ENCODE results near the gene KDM6B. TPM values are rescaled to one million over a fixed set of nuclear protein-coding genes. Genes with fewer than 3 reads are reported as not detected.

The KDM6B gene
- total and polyA plus RNA-seq, 9 of the 15 experiments (the other 6 are each of a cell fraction or from before 2014, with no cell fraction given), result 0.01 to 22.9 (median 2.2) TPM

- POLR2A ChIA-PET, result interaction anchor here (1.1 kb wide), 1 partner anchor 16 kb away, joined by 4 read pairs; no protein-coding TSS in a partner anchor
- no peaks in the 10 kb centered on the region for H3K9me1 ChIP-seq (ENCODE audit: control insufficient read depth, insufficient read depth, low read length)
- no peak overlapping the region for H3K4me3 ChIP-seq
- in situ Hi-C loops (cut with MboI), result no loop called here
- H3K27ac ChIP-seq (ENCODE audit: extremely low read depth, low read depth, low read length), result no peak overlapping the region
- no peak for FAIRE-seq
- intact Hi-C loops (cut with micrococcal nuclease), result no loop called here
- 2% methylated on average over 10 of the region's 11 CpGs for WGBS (ENCODE audit: insufficient coverage, low coverage, missing lambda C conversion rate)
- H3K4me2 ChIP-seq (ENCODE audit: insufficient read depth, low read length), result no peak overlapping the region
- H3K36me3 ChIP-seq (ENCODE audit: control insufficient read depth, insufficient read depth, low read length), result no peaks in the 10 kb centered on the region
- H3K79me2 ChIP-seq (ENCODE audit: control insufficient read depth, insufficient read depth, low read length), result no peaks in the 10 kb centered on the region
- no TSS peak for BruUV-seq (replicated peaks)
- H3K9me3 ChIP-seq (replicated peaks; ENCODE audit: control insufficient read depth, insufficient read depth, low read depth, low read length), result no peaks in the 10 kb centered on the region
- CTCF ChIA-PET (ENCODE audit: low intra/inter-chr PET ratio), result no interaction called here
- no peak overlapping the region for H3K9ac ChIP-seq (ENCODE audit: insufficient read depth in 1 of 2, low read depth in 2 of 2, low read length in 2 of 2)
- no peak for ATAC-seq
- no peaks in the 10 kb centered on the region; a peak in 1 of 5 replicates for H3K4me1 ChIP-seq (replicated peaks in 1 of 2; ENCODE audit: control insufficient read depth in 2 of 2, insufficient read depth in 2 of 2, low read length in 2 of 2)
- no peak for DNase-seq (ENCODE audit: extremely low read depth in 1 of 4, low spot score in 3 of 4)
- H2AFZ ChIP-seq (ENCODE audit: low read depth, low read length), result no peak overlapping the region
- no peaks in the 10 kb centered on the region for H4K20me1 ChIP-seq (replicated peaks; ENCODE audit: control insufficient read depth, insufficient read depth, low read length)
- H3K27me3 ChIP-seq (ENCODE audit: control insufficient read depth in 2 of 2, insufficient read depth in 2 of 2, low read length in 2 of 2), result peaks cover 5 to 32% of the 10 kb centered on the region in 2 experiments; a peak in 4 of 5 replicates
- TF ChIP-seq ZNF766 (CRISPR knock-in tag; conservative IDR thresholded peaks at IDR 0.05), result no peak
- no peak for TF ChIP-seq MAFK (IDR thresholded peaks at IDR 0.05; ENCODE audit: low read length)
- TF ChIP-seq GABPA (tag; conservative IDR thresholded peaks at IDR 0.05; ENCODE audit: low read depth), result no peak
- TF ChIP-seq ZNF133 (CRISPR knock-in tag; IDR thresholded peaks at IDR 0.05), result no peak
- no peak for TF ChIP-seq ZNF436 (CRISPR knock-in tag; IDR thresholded peaks at IDR 0.05)
- no peak for TF ChIP-seq ZNF75A (CRISPR knock-in tag; IDR thresholded peaks at IDR 0.05)
- TF ChIP-seq POLR2G (IDR thresholded peaks at IDR 0.05; ENCODE audit: low read depth, low read length), result no peak
- TF ChIP-seq THRAP3 (IDR thresholded peaks at IDR 0.05; ENCODE audit: borderline replicate concordance), result no peak
- no peak for TF ChIP-seq MBD1 (CRISPR knock-in tag; IDR thresholded peaks at IDR 0.05)
- TF ChIP-seq SNRNP70 (optimal IDR thresholded peaks at IDR 0.05; ENCODE audit: low read depth, low read length), result no peak
- no peak for TF ChIP-seq CTBP1 (IDR thresholded peaks at IDR 0.05; ENCODE audit: borderline replicate concordance)
- TF ChIP-seq COPS2 (conservative IDR thresholded peaks at IDR 0.05), result no peak
- TF ChIP-seq ZNF324 (CRISPR knock-in tag; IDR thresholded peaks at IDR 0.05), result no peak
- TF ChIP-seq, protein P1, sequence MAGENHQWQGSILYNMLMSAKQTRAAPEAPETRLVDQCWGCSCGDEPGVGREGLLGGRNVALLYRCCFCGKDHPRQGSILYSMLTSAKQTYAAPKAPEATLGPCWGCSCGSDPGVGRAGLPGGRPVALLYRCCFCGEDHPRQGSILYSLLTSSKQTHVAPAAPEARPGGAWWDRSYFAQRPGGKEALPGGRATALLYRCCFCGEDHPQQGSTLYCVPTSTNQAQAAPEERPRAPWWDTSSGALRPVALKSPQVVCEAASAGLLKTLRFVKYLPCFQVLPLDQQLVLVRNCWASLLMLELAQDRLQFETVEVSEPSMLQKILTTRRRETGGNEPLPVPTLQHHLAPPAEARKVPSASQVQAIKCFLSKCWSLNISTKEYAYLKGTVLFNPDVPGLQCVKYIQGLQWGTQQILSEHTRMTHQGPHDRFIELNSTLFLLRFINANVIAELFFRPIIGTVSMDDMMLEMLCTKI (IDR thresholded peaks at IDR 0.05; ENCODE audit: partially characterized antibody), result no peak
- TF ChIP-seq FOXK2 (conservative IDR thresholded peaks at IDR 0.05 in 1 of 2, IDR thresholded peaks at IDR 0.05 in 1 of 2; ENCODE audit: low read depth in 2 of 2), result no peak
- TF ChIP-seq, protein P2, sequence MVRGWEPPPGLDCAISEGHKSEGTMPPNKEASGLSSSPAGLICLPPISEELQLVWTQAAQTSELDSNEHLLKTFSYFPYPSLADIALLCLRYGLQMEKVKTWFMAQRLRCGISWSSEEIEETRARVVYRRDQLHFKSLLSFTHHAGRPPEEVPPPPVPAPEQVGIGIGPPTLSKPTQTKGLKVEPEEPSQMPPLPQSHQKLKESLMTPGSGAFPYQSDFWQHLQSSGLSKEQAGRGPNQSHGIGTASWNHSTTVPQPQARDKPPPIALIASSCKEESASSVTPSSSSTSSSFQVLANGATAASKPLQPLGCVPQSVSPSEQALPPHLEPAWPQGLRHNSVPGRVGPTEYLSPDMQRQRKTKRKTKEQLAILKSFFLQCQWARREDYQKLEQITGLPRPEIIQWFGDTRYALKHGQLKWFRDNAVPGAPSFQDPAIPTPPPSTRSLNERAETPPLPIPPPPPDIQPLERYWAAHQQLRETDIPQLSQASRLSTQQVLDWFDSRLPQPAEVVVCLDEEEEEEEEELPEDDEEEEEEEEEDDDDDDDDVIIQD (CRISPR knock-in tag; IDR thresholded peaks at IDR 0.05), result no peak
- TF ChIP-seq PTTG1 (tag; IDR thresholded peaks at IDR 0.05; ENCODE audit: low read depth), result no peak
These were observed 24.8 kb upstream of the KDM6B start for GRCh38 chr17:7809086-7809790.

Data from K562 (cell line).